Measurements from ENCODE around the gene ISM2.
A peak's percentile ranks its signal among the peaks of the same experiment; 100 is the strongest.

The ISM2 gene

GRCh38 chr14:77458249-77458950, 40.2 kb downstream of the ISM2 start:
- no peak for DNase-seq

DNA sequence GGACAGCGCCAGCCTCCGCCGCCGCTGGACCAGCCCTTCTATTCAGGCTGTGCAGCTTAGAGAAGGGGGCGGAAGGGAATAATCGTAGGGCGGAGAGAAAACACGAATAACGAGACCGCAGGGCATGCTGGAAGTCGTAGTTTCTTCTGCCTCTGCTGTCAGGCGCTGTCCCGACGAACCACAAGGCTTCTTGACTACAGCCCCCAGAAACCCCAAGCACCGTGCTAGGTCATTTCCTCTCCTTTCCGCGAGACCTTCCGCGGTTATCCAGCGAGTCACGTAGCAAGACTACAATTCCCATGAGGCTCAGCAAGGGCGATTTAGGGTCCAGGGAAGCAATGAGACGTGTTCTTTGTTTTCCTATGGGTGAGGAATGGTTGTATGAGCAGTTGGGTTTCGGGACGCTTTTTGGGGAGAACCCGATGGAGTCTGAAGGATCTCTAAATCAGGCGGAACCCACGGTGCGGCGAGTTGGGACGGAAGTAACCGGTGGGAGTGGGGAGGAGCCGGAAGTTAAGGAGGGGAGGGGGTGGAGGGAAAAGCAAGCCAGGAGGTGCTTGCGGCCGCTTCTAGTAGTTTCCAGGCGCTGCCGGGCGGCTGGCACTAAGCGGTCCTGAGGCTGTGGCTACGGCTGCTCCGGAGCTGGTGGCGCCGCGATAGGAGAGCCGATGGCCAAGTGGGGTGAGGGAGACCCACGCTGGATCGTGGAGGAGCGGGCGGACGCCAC, 40.9 kb downstream of the ISM2 start, which contains the start of the genes AHSA1 and VIPAS39:
Gene AHSA1 (plus strand): TSS at position 572 of the 727 bp plus-strand sequence. CDS start 97 bp downstream, at position 669.
Gene VIPAS39 (minus strand): TSS at position 80 of the 727 bp plus-strand sequence. CDS start 3,499 bp downstream, outside the sequence.
- DNase-seq, result peak; percentile 96

DNA sequence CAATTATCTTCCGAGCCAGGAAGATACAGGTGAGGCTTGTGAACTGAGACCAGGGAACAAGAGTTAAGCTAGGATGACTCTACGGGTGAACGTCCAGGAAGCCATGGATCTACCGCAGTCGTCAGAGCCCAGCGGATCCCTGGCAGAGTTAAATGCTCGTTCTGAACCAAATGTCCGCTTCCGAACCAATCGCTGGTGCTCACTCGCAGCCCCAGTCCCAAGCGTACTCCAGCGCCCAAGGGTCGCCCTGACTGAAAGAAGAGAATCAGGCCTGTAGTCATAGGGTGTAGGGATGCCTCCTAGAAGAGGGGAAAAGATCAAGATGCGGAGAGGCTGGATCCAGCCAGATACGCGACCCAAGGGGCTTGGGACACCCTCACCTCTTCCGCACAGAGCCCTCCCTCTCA, 41.5 kb downstream of the ISM2 start:
- DNase-seq, result no peak

DNA sequence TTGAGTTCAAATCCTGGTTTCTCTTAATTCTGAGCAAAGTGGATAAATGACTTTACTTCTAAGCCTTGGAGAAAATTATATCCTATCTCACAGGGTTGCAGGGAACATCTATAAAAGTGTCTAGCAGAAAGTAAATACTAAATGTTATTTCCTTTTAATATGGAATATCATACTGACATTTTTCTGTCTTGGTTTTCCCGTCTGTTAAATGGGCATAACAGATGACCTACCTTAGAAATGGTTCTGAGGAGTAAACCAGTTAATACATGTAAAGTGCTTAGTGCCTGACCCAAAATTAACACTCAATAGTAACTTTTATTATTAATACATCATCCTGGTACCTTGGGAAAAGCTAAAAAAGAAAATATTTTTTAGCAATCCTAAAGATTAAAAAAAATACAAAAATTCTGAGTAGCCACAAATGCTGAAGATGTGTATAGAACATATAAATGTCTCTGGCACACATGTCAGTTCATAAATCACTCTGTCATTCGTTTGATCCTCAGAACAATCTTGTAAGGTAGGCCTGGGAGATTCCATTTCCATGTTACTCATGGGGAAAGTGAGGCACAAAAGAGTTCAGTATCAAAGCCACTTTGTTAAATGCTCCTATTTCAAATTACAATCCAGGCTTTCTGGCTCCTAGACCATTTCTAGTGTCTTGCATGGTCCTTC, 42.5 kb downstream of the ISM2 start:
- no peak for DNase-seq

- DNase-seq, result no peak
These were observed 56.4 kb downstream of the ISM2 start for GRCh38 chr14:77442196-77442595.

GRCh38 chr14:77439861-77440260, 58.8 kb downstream of the ISM2 start:
- no peak for DNase-seq

DNA sequence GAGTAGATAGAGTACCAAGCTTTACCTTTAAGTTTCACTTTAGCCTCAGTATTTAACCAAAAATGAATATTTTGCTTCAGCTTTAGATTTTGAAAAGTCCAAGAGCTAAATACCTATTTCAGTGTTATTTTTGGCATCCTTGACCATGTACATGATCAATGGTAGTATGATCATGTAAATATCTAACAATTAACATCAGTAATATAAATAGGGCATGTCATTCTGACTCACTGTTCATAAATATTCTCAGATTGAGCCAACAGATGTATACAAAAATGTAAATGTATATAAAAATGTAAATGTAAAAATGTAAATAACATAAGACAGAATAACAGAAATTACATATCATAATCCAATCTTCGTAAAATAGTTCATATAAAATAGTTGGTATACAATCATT, 60.0 kb downstream of the ISM2 start:
- no peak for DNase-seq

DNA sequence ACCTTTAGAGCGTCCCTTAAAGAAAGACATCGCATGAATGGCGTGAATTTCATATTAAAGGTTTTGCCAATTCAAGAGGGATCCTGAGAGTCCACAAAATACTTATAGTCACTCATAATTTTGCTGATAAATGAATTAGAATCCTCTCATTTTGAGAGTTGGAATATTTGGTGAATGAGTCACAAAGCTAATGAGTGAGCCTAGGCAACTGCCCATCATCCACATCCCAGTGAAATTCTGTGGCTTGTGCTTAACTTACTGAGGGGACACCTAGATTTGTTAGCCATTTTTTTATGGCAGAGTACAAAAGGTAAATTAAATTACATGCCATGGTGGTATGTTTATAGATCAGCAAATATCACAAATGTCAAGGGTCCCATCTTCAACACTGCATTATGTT, 62.6 kb downstream of the ISM2 start:
- no peak for DNase-seq

DNA sequence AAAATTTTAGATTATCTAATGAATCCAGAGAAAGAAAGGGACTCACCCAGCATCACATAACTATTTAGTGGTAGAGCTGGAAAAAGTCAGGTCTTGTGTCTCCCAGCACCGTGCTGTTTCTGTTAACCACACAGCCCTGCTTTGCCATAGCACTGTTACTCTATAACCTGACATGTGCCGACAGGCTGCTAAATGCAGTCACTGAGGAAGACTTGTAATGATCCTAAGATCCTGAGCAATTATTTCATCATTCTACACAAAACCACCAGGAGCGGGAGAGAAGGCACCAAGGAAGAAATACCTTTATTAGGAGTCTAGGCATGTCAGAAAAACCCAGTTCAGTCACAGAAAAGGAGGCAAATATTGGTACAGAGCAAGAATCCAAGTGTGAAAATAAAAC, 72.2 kb downstream of the ISM2 start:
- DNase-seq, result no peak

GRCh38 chr14:77424862-77425261, 73.8 kb downstream of the ISM2 start:
- DNase-seq, result no peak
